AG04449 (cell line): ENCODE results near the gene HOXB1.

Experiments used
- CTCF ChIA-PET: fragments of 350-600 bp; formaldehyde crosslinking; extraction: SDS; loops from one replicate; lab custom pipeline; 2021; ENCODE audit warnings: antibody characterized with exemption; lab: Yijun Ruan, JAX
- POLR2A ChIA-PET: fragments of 400-600, 350-600 bp; formaldehyde crosslinking; extraction: SDS; loops from one replicate; lab custom pipeline; 2020; ENCODE audit warnings: antibody characterized with exemption, inconsistent platforms; lab: Yijun Ruan, JAX
- DNase-seq: peaks from one replicate; pipeline ENCODE4 v3.0.0-alpha.2; 2010; ENCODE audit warnings: low read depth, low spot score
- H3K4me3 ChIP-seq: 2 replicates; pipeline ENCODE4 v1.5.1; 2011; ENCODE audit warnings: low read depth, mild to moderate bottlenecking, control low read depth, low read length
- TF ChIP-seq, protein P1 (sequence below): IDR thresholded peaks from one replicate; pipeline ENCODE4 v1.5.1; 2011; ENCODE audit warnings: mild to moderate bottlenecking, moderate library complexity, low read length, control low read depth, inconsistent platforms; ENCODE audit not compliant: insufficient read depth; ENCODE audit errors: missing control alignments

The HOXB1 gene

DNA sequence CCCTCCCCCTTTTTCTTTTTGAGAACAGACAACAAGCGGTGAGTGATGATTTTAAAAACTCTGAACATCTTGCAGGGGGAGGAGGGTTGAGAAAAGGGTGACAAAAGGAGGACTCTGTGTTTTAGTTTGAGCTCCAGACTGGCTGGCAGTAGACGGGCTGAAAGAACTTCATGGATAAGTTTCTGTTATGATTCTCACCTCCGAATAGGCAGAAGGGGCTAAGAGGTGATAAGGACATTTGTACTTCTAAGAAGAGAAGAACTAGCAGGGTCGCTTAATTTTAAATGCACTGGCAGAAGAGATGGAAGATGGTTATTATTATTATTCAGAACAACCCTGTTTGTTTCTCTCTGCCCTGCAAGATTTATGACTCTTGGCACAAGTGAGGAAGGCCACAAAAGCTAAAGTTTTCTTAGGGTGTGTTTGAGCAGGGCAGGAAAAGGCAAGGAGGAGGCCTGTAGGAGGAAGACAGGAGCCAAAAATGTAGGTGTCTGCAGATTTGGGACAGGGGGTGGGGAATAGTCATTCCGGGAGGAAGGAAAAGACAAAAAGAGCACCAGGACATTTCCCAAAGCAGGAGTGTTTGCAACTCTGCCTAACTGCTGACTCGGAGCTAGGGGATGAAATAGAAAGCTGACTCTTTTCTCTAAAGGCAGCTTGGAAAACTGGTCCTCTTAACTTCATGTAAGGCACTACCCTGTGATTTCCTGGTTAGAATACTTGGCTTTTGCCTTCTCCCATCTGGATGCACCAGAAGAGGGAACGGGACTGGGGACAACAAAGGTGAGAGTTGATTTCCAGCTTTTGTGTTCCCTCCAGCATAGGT is 26.0 kb upstream of the HOXB1 start:
- H3K4me3 ChIP-seq: peak overlapping the region; percentile 32
- CTCF ChIA-PET: interaction anchor here (0.8 to 3.6 kb wide), 13 partner anchors 9 to 248 kb away, joined by 3 to 22 read pairs (median 4); partner anchors contain the start of gene HOXB5
- POLR2A ChIA-PET: interaction anchor here (0.6 to 3.1 kb wide), 11 partner anchors 10 to 73 kb away, joined by 3 to 17 read pairs (median 3); partner anchors contain the start of gene HOXB5
- TF ChIP-seq, protein P1, sequence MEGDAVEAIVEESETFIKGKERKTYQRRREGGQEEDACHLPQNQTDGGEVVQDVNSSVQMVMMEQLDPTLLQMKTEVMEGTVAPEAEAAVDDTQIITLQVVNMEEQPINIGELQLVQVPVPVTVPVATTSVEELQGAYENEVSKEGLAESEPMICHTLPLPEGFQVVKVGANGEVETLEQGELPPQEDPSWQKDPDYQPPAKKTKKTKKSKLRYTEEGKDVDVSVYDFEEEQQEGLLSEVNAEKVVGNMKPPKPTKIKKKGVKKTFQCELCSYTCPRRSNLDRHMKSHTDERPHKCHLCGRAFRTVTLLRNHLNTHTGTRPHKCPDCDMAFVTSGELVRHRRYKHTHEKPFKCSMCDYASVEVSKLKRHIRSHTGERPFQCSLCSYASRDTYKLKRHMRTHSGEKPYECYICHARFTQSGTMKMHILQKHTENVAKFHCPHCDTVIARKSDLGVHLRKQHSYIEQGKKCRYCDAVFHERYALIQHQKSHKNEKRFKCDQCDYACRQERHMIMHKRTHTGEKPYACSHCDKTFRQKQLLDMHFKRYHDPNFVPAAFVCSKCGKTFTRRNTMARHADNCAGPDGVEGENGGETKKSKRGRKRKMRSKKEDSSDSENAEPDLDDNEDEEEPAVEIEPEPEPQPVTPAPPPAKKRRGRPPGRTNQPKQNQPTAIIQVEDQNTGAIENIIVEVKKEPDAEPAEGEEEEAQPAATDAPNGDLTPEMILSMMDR: no peak
- DNase-seq: no peak

DNA sequence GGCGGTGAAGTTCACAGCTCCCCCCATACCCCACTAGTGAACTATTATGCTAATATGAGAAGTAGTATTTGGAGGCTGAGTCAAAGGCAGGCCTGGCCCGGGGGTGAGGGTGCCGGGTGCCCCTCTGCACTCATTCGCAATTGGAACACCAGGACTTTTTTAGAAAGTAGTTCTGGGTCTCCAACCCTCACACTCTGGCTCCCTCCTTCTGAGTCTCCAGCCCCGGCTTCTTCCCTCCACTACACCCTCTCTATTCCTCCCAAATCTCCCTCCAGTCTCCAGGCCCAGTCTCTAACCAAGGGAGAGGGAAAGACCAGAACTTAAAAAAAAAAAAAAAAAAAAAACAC is 25.4 kb upstream of the HOXB1 start:
- POLR2A ChIA-PET: interaction anchor here (0.9 to 3.1 kb wide), 10 partner anchors 9 to 73 kb away, joined by 3 to 17 read pairs (median 5); partner anchors contain the start of gene HOXB5
- no peak for DNase-seq
- peak overlapping the region; percentile 32 for H3K4me3 ChIP-seq
- TF ChIP-seq, protein P1: no peak
- CTCF ChIA-PET: interaction anchor here (1.0 to 3.6 kb wide), 9 partner anchors 9 to 247 kb away, joined by 3 to 22 read pairs (median 7); partner anchors contain the start of gene HOXB5

DNA sequence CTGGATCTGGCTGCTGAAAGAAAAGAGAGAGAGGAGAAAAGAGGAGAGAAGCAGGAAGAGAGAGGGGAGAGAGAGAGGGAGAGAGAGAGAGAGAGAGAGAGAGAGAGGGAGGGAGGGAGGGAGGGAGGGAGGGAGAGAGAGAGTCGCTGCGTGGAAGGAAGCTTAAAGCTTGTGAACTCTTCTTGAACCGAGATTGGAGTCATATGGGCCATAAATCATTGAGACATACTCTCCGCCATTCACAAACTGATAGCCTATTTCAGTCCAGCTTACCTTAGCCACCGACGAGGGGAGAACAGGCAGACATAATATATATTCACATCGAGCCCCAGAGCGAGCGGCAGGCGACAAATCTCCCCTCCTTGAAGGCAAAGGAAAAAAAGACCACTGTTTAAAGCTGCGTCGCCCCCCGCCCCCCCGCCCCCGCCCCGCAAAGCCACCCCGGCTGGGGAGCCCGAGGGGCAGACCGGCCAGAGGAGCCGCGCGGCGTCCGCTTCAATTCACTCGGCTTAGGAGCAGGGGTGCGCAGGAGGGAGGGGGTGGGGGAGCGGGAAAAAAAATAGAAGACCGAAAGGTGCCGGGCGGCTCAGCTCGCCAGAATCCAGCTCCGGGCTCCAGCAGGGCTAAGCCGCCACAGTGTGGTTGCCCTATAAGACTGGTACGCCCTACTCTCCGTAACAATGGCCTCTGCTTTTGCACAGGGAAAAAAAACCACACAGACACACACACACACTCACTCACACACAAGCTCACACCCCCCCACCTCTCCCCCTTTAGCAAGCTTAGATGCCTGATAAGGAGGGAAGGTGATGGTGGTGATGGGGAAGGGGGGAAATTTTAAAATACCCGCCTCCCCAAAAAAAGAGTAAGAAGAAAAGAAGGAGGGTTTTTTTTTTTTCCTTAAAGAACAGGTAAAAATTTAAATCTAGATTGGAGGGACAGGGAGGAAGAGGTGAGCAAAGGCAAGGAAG is 24.7 kb upstream of the HOXB1 start:
- H3K4me3 ChIP-seq: peak overlapping the region; percentile 56
- TF ChIP-seq, protein P1: no peak
- DNase-seq: peak; percentile 94
- ChIA-PET CTCF (interaction anchor here (0.9 to 3.6 kb wide), 11 partner anchors 8 to 247 kb away, joined by 3 to 22 read pairs (median 5); partner anchors contain the start of gene HOXB5), POLR2A (interaction anchor here (0.5 to 3.1 kb wide), 16 partner anchors 8 to 83 kb away, joined by 3 to 17 read pairs (median 4); partner anchors contain the start of gene HOXB5)

DNA sequence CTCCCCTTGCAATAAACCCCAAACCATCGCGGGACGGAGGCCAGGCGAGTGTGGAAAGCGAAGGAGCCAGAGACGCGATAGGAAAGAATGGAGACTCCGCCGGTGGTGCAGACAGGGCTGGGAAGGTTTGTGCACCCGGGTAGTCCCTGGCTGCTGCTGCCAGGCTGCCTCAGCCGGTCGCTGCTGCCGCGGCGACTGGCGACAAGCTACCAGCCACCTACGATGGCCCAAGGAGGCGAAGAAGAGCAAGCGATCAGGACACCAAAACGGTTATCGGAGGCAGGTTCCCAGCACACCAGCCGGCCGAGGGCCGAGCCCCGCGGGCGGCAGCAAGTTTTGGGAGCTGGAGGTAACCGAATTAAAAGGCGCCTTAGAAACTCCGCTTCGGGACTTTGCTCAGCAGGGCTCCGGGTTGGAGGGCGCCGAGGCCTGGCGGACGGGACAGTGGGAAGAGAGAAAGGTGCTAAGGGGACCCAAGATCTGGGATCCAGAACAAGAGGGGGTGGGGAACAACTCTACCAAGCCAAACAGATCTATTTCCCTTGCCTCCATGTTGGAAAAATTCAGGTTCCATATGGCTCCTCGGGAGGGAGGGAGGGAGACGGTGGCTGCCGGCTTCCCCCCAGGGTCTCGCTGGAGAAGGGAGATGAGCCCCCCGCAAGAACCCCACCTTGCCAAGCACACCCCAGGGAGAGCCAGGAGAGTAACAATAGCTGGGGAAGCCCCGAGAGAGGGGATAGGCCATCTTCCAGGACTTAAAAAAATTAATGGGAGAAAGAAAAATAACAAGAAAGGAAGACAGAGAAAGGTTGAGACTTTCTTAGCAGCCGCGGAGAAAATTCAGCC is 23.8 kb upstream of the HOXB1 start:
- ChIA-PET CTCF (interaction anchor here (0.9 to 3.6 kb wide), 4 partner anchors 13 to 64 kb away, joined by 3 to 22 read pairs (median 4); partner anchors contain the start of gene HOXB5), POLR2A (interaction anchor here (0.6 to 3.1 kb wide), 11 partner anchors 9 to 174 kb away, joined by 3 to 17 read pairs (median 5); partner anchors contain the start of genes HOXB3 and HOXB5)
- peak overlapping the region; percentile 56 for H3K4me3 ChIP-seq
- DNase-seq: no peak
- TF ChIP-seq, protein P1: no peak

DNA sequence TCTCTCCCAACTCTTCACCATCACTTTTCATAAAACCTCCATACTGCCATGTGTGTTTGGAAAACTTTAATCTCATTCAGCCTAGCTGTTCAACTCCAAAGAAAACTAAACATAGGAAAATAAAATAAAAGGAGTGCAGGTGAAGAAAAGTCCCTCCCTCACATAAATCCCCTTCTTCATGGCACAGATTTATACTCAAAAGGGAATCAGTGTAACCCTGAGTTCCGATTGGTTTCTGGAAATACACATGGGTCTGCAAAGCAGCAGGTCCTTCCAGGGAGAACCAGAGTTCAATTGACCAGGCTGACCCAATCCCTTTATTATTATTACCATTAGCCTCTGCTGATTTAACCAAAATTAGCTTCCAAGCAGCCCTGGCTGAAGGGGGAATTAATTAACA is 23.0 kb upstream of the HOXB1 start:
- TF ChIP-seq, protein P1: no peak
- POLR2A ChIA-PET: interaction anchor here (0.9 kb wide), 1 partner anchor 12 kb away, joined by 4 read pairs; no protein-coding TSS in a partner anchor
- H3K4me3 ChIP-seq: peak overlapping the region; percentile 56

More for the DNA sequence above, 23.0 kb upstream of the HOXB1 start:
- CTCF ChIA-PET: interaction anchor here (1.8 kb wide), 1 partner anchor 40 kb away, joined by 5 read pairs; the partner anchor contains the start of gene HOXB5
- DNase-seq: no peak
